Esophagus (tissue), 2 donors: ENCODE results near the gene CSAD. TPM values are rescaled to one million over a fixed set of nuclear protein-coding genes. Genes with fewer than 3 reads are reported as not detected.
"Not testable (repeated sequence)": the region's sequence is repeated elsewhere in the genome, so short reads cannot be mapped to it uniquely, and the experiment has no call there.

ENCODE experiments used
- H3K27ac ChIP-seq, 2 donors: one replicate each; pipeline ENCODE4 v1.5.1; 2013; ENCODE audit warnings: low read depth in 2 of 2, mild to moderate bottlenecking in 2 of 2, inconsistent platforms in 1 of 2, low read length in 1 of 2, moderate library complexity in 1 of 2
- H3K27me3 ChIP-seq, 2 donors: one replicate each; pipeline ENCODE4 v1.6.1; 2013; ENCODE audit warnings: low read length in 2 of 2, control low read depth in 1 of 2, mild to moderate bottlenecking in 1 of 2; ENCODE audit not compliant: insufficient read depth in 2 of 2, control insufficient read depth in 1 of 2
- H3K36me3 ChIP-seq, 2 donors: one replicate each; pipeline ENCODE4 v1.6.1; 2013; ENCODE audit warnings: low read length in 1 of 2; ENCODE audit not compliant: control insufficient read depth in 2 of 2, insufficient read depth in 2 of 2
- H3K4me1 ChIP-seq, 2 donors: one replicate each; pipeline ENCODE4 v1.6.1; 2013; ENCODE audit warnings: low read length in 1 of 2; ENCODE audit not compliant: control insufficient read depth in 2 of 2, insufficient read depth in 2 of 2
- H3K4me3 ChIP-seq, 2 donors: one replicate each; pipeline ENCODE4 v1.5.1; 2013; ENCODE audit warnings: low read length in 2 of 2, mild to moderate bottlenecking in 2 of 2, low read depth in 1 of 2, moderate library complexity in 1 of 2
- H3K9me3 ChIP-seq, 2 donors: one replicate each; pipeline ENCODE4 v1.6.1; 2013; ENCODE audit warnings: mild to moderate bottlenecking in 2 of 2, low read depth in 1 of 2, low read length in 1 of 2, moderate library complexity in 1 of 2; ENCODE audit not compliant: control insufficient read depth in 2 of 2, insufficient read depth in 1 of 2
- WGBS, 2 donors: extraction: QIAGEN DNeasy Blood & Tissue Kit; methylation state at CpG; one replicate each; pipeline ENCODE4 v1.1.7; 2013; 5-methylcytosine and 5-hydroxymethylcytosine counted together
- polyA plus RNA-seq, 2 donors: library from polyadenylated mRNA; stranded (reverse); fragments of 200-250 nt; gene quantifications; one replicate each; pipeline ENCODE4 v1.2.3, GENCODE V29; 2013
- donor health status: healthy with polysubstance abuse.
- donor health status: Bipolar disorder and iron deficiency.

The CSAD gene
- polyA plus RNA-seq, 2 donors: 25.6 to 63.7 TPM

DNA sequence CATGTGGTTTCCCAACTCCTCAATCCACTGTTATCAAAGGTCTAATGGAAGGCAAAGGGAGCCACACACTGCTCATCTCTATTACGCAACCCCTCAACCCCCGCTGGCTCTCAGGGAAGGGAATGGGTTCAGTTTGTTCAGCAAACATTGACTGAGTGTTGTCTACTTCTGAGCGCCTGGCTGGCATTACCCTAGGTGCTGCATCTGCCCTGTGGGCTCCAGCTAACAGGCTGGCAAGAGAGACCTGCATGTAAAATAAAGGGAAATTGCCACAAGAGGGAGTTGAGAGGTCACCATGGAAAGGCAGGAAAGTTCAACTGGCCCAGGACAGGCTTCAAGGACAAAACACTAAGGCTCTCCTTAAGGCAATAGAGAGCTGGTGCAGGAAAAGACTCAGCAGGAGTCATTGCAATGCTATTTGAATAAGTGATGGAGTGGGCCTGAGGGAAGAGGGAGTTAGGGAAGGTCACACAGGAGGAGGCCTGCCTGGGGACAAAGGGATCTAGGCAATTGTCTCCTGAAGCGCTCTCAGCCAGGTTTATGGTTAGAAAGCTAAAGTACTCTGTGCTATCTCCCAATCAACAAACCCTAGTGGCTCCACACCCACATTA is 5.7 kb downstream of the CSAD start:
- no peaks in the 10 kb centered on the region for H3K27me3 ChIP-seq
- H3K27ac ChIP-seq: no peak overlapping the region
- H3K36me3 ChIP-seq: peaks cover 3 to 11% of the 10 kb centered on the region in 2 donors
- no peak overlapping the region for H3K4me3 ChIP-seq
- peaks cover 0 to 2% of the 10 kb centered on the region in 2 donors for H3K4me1 ChIP-seq
- 67 to 79% methylated on average over 4 of the region's 4 CpGs for WGBS, 2 donors
- H3K9me3 ChIP-seq: no peaks in the 10 kb centered on the region

DNA sequence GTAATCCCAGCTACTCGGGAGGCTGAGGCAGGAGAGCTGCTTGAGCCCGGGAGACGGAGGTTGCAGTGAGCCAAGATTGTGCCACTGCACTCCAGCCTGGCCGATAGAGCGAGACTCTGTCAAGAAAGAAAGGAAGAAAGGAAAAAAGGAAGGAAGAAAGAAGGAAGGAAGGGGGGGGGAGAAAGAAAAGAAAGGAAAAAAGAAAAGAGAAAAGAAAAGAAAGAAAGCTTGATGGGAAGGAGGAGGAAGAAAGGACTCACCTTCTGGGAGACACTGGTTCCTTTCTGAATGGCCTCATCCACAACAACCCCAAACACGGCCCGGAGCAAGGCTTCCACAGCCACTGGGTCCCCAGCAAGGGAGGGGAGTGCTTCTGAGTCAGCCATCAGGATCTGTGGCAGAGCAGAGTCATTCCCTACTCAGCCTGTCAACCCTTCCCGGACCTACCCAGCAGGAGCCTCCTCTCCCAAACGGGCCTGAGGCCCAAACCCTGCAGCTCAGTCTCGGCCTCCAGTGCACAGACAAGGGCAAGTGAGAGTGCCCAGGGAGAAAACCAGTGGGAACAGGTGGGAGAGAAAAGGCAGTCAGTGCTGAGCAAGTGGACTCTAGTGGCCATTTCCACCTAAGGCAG is 7.5 kb downstream of the CSAD start:
- peaks cover 4 to 11% of the 10 kb centered on the region in 2 donors for H3K36me3 ChIP-seq
- no peak overlapping the region for H3K4me3 ChIP-seq
- WGBS, 2 donors: 90 to 91% methylated on average over 10 of the region's 10 CpGs
- no peak overlapping the region for H3K27ac ChIP-seq
- no peaks in the 10 kb centered on the region for H3K4me1 ChIP-seq
- no peaks in the 10 kb centered on the region for H3K27me3 ChIP-seq
- no peaks in the 10 kb centered on the region for H3K9me3 ChIP-seq

DNA sequence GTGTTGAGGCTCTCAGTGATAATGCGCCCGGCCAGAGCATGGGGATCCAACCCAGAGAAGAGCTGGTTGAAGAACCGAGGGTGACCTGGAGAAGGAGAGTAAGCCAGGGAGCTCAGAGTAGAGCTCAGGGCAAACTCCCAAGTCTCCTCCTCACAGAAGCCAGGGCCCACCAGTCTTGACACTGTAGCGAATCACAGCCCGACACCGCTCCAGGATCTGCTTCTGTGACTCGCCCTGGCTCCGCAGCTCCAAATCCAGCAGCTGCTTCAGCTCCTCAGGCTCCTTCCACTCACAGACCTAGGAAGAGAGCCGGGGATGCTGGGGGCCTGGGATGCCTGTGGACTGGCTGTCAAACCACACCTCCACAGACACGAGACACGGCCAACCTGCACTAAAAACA is 8.4 kb downstream of the CSAD start:
- Histone ChIP-seq H3K4me1 (no peaks in the 10 kb centered on the region), H3K27me3 (no peaks in the 10 kb centered on the region), H3K27ac (no peak overlapping the region), H3K4me3 (no peak overlapping the region), H3K9me3 (no peaks in the 10 kb centered on the region), H3K36me3 (peaks cover 4 to 11% of the 10 kb centered on the region in 2 donors)
- WGBS, 2 donors: 88 to 90% methylated on average over 11 of the region's 11 CpGs

DNA sequence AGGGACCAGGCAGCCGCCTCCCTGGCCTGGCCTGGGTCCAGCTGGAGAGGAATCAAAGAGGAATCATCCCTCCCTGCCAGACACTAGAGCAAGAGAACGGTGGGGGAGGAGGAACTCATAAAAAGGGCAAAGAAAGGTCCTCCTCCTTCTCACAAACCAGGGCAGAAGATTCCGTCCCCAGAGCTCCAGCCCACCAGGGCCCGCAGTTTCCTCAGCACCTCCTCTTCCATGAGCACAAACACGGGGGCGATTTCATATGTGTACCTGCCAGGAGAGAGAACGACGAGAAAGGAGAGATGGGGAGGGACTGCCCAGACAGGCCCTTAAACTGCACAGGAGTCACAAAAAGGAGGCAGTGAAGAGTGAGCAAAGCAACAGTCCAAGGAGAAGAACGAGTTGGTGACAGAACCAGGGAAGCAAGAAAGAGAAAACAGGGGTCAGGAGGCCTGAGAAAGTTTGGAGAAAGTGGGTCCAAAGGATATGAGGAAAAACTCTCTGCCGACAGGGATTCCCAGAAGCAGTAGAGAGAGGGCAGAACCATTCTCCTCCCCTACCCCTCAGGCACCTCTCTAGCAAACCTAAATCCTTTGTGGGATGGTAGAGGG is 8.9 kb downstream of the CSAD start:
- Histone ChIP-seq H3K9me3 (no peaks in the 10 kb centered on the region), H3K36me3 (peaks cover 4 to 11% of the 10 kb centered on the region in 2 donors), H3K27me3 (no peaks in the 10 kb centered on the region), H3K4me3 (no peak overlapping the region), H3K4me1 (no peaks in the 10 kb centered on the region), H3K27ac (no peak overlapping the region)
- 48 to 57% methylated on average over 10 of the region's 10 CpGs for WGBS, 2 donors

- H3K4me1 ChIP-seq: no peaks in the 10 kb centered on the region
- no peak overlapping the region for H3K27ac ChIP-seq
- H3K36me3 ChIP-seq: peaks cover 4 to 11% of the 10 kb centered on the region in 2 donors
- 84 to 86% methylated on average over 14 of the region's 14 CpGs for WGBS, 2 donors
- no peak overlapping the region for H3K4me3 ChIP-seq
- no peaks in the 10 kb centered on the region for H3K27me3 ChIP-seq
- H3K9me3 ChIP-seq: no peaks in the 10 kb centered on the region
Observed at GRCh38 chr12:53170876-53171724, 9.6 kb downstream of the CSAD start.

DNA sequence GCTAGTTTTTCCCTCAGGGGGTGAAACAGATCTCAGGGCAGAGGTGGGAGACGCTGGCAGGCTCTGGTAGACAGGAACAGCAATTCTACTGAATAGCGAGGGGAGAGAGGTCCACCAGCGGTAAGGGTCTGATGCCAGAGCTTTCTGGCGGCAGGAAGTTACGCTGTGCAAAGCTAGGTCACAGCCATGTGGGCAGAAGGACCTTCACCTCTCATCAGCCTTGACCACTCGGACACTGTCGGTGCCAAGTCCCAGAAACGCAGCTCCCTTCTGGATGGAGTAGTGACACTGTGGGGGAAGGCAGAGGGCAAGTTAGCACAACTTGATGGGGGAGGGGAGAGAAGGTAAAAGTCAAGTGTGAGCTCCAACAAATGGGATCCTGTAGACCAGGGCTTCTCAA is 10.5 kb downstream of the CSAD start:
- Histone ChIP-seq H3K27me3 (no peaks in the 10 kb centered on the region), H3K36me3 (peaks cover 4 to 11% of the 10 kb centered on the region in 2 donors), H3K4me3 (no peak overlapping the region), H3K4me1 (no peaks in the 10 kb centered on the region), H3K27ac (no peak overlapping the region), H3K9me3 (no peaks in the 10 kb centered on the region)
- WGBS, 2 donors: 94 to 95% methylated on average over 8 of the region's 8 CpGs

DNA sequence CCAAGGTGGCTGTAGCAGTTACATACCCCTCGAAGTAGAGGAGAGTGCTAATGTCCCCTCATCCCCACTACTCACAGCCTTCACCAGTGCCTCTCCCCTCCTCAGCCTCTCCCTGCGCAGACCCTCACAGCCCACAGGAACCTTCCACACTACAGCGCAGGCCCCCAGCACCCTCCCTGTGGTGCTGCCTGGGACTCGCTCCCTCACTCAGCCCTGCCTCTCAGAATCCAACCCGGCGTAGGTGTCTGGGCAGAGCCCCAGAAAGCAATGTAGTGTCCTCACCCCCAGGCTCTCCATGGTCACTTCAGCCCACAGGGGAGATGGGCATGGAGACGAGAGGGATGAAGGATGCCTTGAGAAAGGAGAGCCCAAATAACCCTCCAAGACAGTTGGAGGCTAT is 11.1 kb downstream of the CSAD start:
- no peaks in the 10 kb centered on the region for H3K4me1 ChIP-seq
- no peaks in the 10 kb centered on the region for H3K27me3 ChIP-seq
- no peak overlapping the region for H3K4me3 ChIP-seq
- H3K27ac ChIP-seq: no peak overlapping the region
- H3K9me3 ChIP-seq: no peaks in the 10 kb centered on the region
- 94 to 96% methylated on average over 7 of the region's 7 CpGs for WGBS, 2 donors
- H3K36me3 ChIP-seq: peaks cover 4 to 11% of the 10 kb centered on the region in 2 donors

DNA sequence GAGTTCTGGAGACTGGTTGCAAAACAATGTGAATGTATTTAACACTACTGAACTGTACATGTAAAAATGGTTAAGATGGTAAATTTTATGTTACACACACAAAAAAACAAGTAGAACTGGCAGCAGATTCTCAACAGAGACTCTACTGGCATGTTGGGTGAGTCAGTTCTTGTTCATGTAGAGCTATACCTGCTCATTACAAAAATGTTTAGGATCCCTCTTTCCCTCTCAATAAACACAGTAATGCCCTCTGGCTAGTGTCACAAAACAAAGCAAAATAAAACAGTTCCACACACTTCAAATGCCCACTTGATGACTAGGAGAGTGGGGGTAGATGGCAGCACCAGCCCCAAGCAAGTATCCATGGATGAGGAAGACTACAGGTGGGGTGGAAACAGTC is 13.9 kb downstream of the CSAD start:
- Histone ChIP-seq H3K4me3 (no peak overlapping the region), H3K27me3 (no peaks in the 10 kb centered on the region), H3K36me3 (peaks cover 4 to 11% of the 10 kb centered on the region in 2 donors), H3K4me1 (no peaks in the 10 kb centered on the region), H3K9me3 (no peaks in the 10 kb centered on the region), H3K27ac (no peak overlapping the region)

- not testable (repeated sequence) for H3K4me3 ChIP-seq, H3K36me3 ChIP-seq, H3K4me1 ChIP-seq, H3K9me3 ChIP-seq, H3K27me3 ChIP-seq, H3K27ac ChIP-seq
- WGBS, 2 donors: 92 to 97% methylated on average over 2 of the region's 2 CpGs
Observed at GRCh38 chr12:53163008-53163407, 17.7 kb downstream of the CSAD start.
